ENCODE data around the gene RAMP1. TPM values are rescaled to one million over a fixed set of nuclear protein-coding genes. Genes with fewer than 3 reads are reported as not detected.
A peak's percentile ranks its signal among the peaks of the same experiment; 100 is the strongest.

Gene RAMP1
- total and polyA plus RNA-seq, 9 of the 15 experiments (the other 6 are each of a cell fraction or from before 2014, with no cell fraction given): 0.72 to 0.77 TPM; not detected in 7

GRCh38 chr2:237940828-237941227, 81.4 kb downstream of the RAMP1 start (continued):
- no peak for TF ChIP-seq GMEB1 (CRISPR knock-in tag; IDR thresholded peaks at IDR 0.05)
- no peak for TF ChIP-seq ZBED1 (IDR thresholded peaks at IDR 0.05)
- no peak for TF ChIP-seq NR1H2 (CRISPR knock-in tag; IDR thresholded peaks at IDR 0.05)
- TF ChIP-seq CBFB (CRISPR knock-in tag; IDR thresholded peaks at IDR 0.05): no peak
- no peak for TF ChIP-seq HDAC3 (IDR thresholded peaks at IDR 0.05; ENCODE audit: borderline replicate concordance, partially characterized antibody)
- no peak for TF ChIP-seq NR4A1 (CRISPR knock-in tag; IDR thresholded peaks at IDR 0.05)
- TF ChIP-seq NR4A1 (tag; IDR thresholded peaks at IDR 0.05): 0 out of 2 replicates have a peak, but pooled peaks have one; percentile 36
- TF ChIP-seq HNRNPLL (IDR thresholded peaks at IDR 0.05; ENCODE audit: low read depth, low read length, poor library complexity, severe bottlenecking): no peak
- no peak for TF ChIP-seq MEF2D (tag; conservative IDR thresholded peaks at IDR 0.05; ENCODE audit: low read depth)
- TF ChIP-seq HCFC1 (IDR thresholded peaks at IDR 0.05; ENCODE audit: low read depth, low read length): no peak
- no peak for TF ChIP-seq ZNF584 (CRISPR knock-in tag; IDR thresholded peaks at IDR 0.05; ENCODE audit: low read depth)
- TF ChIP-seq USF2 (CRISPR knock-in tag; IDR thresholded peaks at IDR 0.05): no peak
- no peak for TF ChIP-seq KLF10 (CRISPR knock-in tag; IDR thresholded peaks at IDR 0.05)
- no peak for TF ChIP-seq THAP12 (CRISPR knock-in tag; IDR thresholded peaks at IDR 0.05)
- no peak; the same call in 1 of the 2 replicates for TF ChIP-seq CBFA2T2 (conservative IDR thresholded peaks at IDR 0.05)
- TF ChIP-seq HDAC1 (IDR thresholded peaks at IDR 0.05): 0 out of 4 replicates have a peak, but pooled peaks of 1 of the 2 experiments have one; percentile 37
- TF ChIP-seq MAFG (tag; conservative IDR thresholded peaks at IDR 0.05): no peak
- no peak for TF ChIP-seq SMARCE1 (IDR thresholded peaks at IDR 0.05)
- no peak for TF ChIP-seq ZBTB17 (CRISPR knock-in tag; IDR thresholded peaks at IDR 0.05)
- no peak for TF ChIP-seq FOS (IDR thresholded peaks at IDR 0.05; ENCODE audit: extremely low read depth, insufficient read length)
